HFFc6 (cell line): Measurements from ENCODE around the gene MOXD1. TPM values are rescaled to one million over a fixed set of nuclear protein-coding genes. Genes with fewer than 3 reads are reported as not detected.

ENCODE experiments used
- DNase-seq: peaks from one replicate; pipeline ENCODE4 v3.0.0-alpha.2; 2018
- H3K27ac Mint-ChIP-seq: 2 replicates; pipeline ENCODE4 v1.8.0; 2020; ENCODE audit warnings: mild to moderate bottlenecking, mixed read lengths
- H3K27me3 Mint-ChIP-seq: 2 replicates; pipeline ENCODE4 v1.8.0; 2021; ENCODE audit warnings: mild to moderate bottlenecking, moderate library complexity, mixed read lengths; ENCODE audit not compliant: insufficient read depth
- H3K36me3 Mint-ChIP-seq: 2 replicates; pipeline ENCODE4 v1.8.0; 2021; ENCODE audit warnings: low read depth, mixed read lengths
- H3K4me1 Mint-ChIP-seq: 2 replicates; pipeline ENCODE4 v1.8.0; 2020; ENCODE audit warnings: low read depth, mixed read lengths
- H3K4me3 Mint-ChIP-seq: 2 replicates; pipeline ENCODE4 v1.8.0; 2020; ENCODE audit warnings: mild to moderate bottlenecking, moderate library complexity, mixed read lengths
- H3K9me3 Mint-ChIP-seq: 2 replicates; pipeline ENCODE4 v1.8.0; 2020; ENCODE audit warnings: mild to moderate bottlenecking, mixed read lengths
- CTCF ChIP-seq: fragments of 200-600 bp; sonication (generic); IDR thresholded peaks from 2 replicates; pipeline ENCODE4 v1.5.0; 2021; ENCODE audit warnings: antibody characterized with exemption, mild to moderate bottlenecking
- total RNA-seq, 6 experiments: library from RNA; stranded (reverse); fragmentation: NEBNext Ultra II Directional; extraction: Animal tissue kit (Norgen Biotek cat#: 25700); gene quantifications; 2 replicates in 1 of 6; 3 replicates in 5 of 6; pipeline ENCODE4 v1.2.3, GENCODE V29; 2021

Gene MOXD1
- total RNA-seq, 6 experiments from 2014 or later, result 85.0 to 174 (median 153) TPM

DNA sequence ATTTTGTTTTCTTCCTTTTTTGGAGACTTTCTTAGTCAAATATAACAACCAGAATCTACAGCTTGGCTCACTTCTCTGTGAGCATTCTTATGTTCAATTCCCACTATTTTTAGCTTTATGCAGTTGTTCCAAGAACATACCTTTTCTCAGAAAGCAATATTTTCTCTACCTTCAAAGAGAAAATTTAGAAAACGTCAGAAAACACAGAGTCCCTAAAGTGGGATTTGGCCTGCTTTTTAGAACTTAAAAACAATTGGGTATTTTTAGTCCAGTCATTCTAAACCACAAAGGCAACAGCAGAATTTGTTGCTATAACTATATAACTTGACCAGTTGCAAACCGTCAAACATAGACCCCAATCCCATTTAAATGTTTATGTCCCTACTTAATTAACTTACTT lies 133.1 kb downstream of the MOXD1 start:
- no peaks in the 10 kb centered on the region for H3K36me3 Mint-ChIP-seq
- H3K27ac Mint-ChIP-seq, result no peak overlapping the region
- no peak for DNase-seq
- peaks cover 6% of the 10 kb centered on the region; the same call in 1 of the 2 replicates for H3K27me3 Mint-ChIP-seq
- no peak overlapping the region for H3K4me3 Mint-ChIP-seq
- TF ChIP-seq CTCF, result no peak
- no peaks in the 10 kb centered on the region for H3K4me1 Mint-ChIP-seq
- no peaks in the 10 kb centered on the region for H3K9me3 Mint-ChIP-seq

- Mint-ChIP-seq H3K27ac (no peak overlapping the region), H3K4me1 (no peaks in the 10 kb centered on the region), H3K4me3 (no peak overlapping the region), H3K9me3 (no peaks in the 10 kb centered on the region), H3K36me3 (no peaks in the 10 kb centered on the region), H3K27me3 (peaks cover 5% of the 10 kb centered on the region)
- TF ChIP-seq CTCF, result no peak
- no peak for DNase-seq
Measured at GRCh38 chr6:132265451-132266097, 135.7 kb downstream of the MOXD1 start.

- H3K27ac Mint-ChIP-seq, result no peak overlapping the region
- no peaks in the 10 kb centered on the region for H3K36me3 Mint-ChIP-seq
- DNase-seq, result no peak
- H3K27me3 Mint-ChIP-seq, result peaks cover 3% of the 10 kb centered on the region
- TF ChIP-seq CTCF, result no peak
- peaks cover 6% of the 10 kb centered on the region for H3K4me1 Mint-ChIP-seq
- H3K9me3 Mint-ChIP-seq, result no peaks in the 10 kb centered on the region
- no peak overlapping the region for H3K4me3 Mint-ChIP-seq
Measured at GRCh38 chr6:132264021-132264500, 137.2 kb downstream of the MOXD1 start.

DNA sequence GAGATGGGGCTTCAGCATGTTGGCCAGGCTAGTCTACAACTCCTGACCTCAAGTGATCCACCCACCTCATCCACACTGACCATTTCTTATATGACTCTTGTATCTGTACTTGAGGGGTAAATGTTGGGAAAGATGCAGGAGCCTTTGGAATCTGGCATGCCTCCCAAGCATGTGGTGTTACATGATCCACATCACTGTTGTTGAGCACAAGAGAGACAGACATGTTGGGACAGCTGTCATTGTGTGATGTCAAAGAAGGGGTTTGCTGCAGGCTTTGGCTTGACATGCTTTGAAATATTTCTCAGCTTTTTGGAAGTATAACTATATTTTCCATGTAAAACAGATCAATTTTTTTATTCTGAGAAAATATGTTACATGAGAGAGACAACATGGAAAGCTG lies 139.9 kb downstream of the MOXD1 start:
- Mint-ChIP-seq H3K4me3 (no peak overlapping the region), H3K4me1 (peaks cover 13% of the 10 kb centered on the region), H3K27ac (no peak overlapping the region), H3K36me3 (no peaks in the 10 kb centered on the region), H3K27me3 (peaks cover 3% of the 10 kb centered on the region), H3K9me3 (no peaks in the 10 kb centered on the region)
- DNase-seq, result no peak
- TF ChIP-seq CTCF, result no peak

GRCh38 chr6:132259070-132259469 lies 142.2 kb downstream of the MOXD1 start:
- TF ChIP-seq CTCF, result peak; percentile 80
- peaks cover 3% of the 10 kb centered on the region for H3K27me3 Mint-ChIP-seq

More at GRCh38 chr6:132259070-132259469, 142.2 kb downstream of the MOXD1 start:
- H3K4me1 Mint-ChIP-seq, result peaks cover 14% of the 10 kb centered on the region
- peak; percentile 29 for DNase-seq
- no peaks in the 10 kb centered on the region for H3K9me3 Mint-ChIP-seq
- H3K36me3 Mint-ChIP-seq, result no peaks in the 10 kb centered on the region
- no peak overlapping the region for H3K4me3 Mint-ChIP-seq
- no peak overlapping the region for H3K27ac Mint-ChIP-seq
